Measurements from ENCODE around the gene GNG2.

Gene GNG2

GRCh38 chr14:51917193-51917592 lies 56.8 kb downstream of the GNG2 start:
- DNase-seq (ENCODE audit: low read depth) = no peak
- no peak overlapping the region for H3K4me3 ChIP-seq (ENCODE audit: low read depth, low read length)
- TF ChIP-seq CTCF (IDR thresholded peaks at IDR 0.05; ENCODE audit: control insufficient read depth, extremely low read depth, insufficient read depth) = no peak

GRCh38 chr14:51921026-51921425 lies 60.6 kb downstream of the GNG2 start:
- no peak for DNase-seq (ENCODE audit: low read depth)
- no peak overlapping the region for H3K4me3 ChIP-seq (ENCODE audit: low read depth, low read length)
- TF ChIP-seq CTCF (IDR thresholded peaks at IDR 0.05; ENCODE audit: control insufficient read depth, extremely low read depth, insufficient read depth) = no peak

GRCh38 chr14:51922624-51923023 lies 62.2 kb downstream of the GNG2 start:
- no peak for DNase-seq (ENCODE audit: low read depth)
- no peak overlapping the region for H3K4me3 ChIP-seq (ENCODE audit: low read depth, low read length)
- TF ChIP-seq CTCF (IDR thresholded peaks at IDR 0.05; ENCODE audit: control insufficient read depth, extremely low read depth, insufficient read depth) = no peak

- H3K4me3 ChIP-seq (ENCODE audit: low read depth, low read length) = no peak overlapping the region
- no peak for TF ChIP-seq CTCF (IDR thresholded peaks at IDR 0.05; ENCODE audit: control insufficient read depth, extremely low read depth, insufficient read depth)
- no peak for DNase-seq (ENCODE audit: low read depth)
These were observed 64.2 kb downstream of the GNG2 start for GRCh38 chr14:51924600-51924999.

- DNase-seq (ENCODE audit: low read depth) = no peak
- H3K4me3 ChIP-seq (ENCODE audit: low read depth, low read length) = no peak overlapping the region
- no peak for TF ChIP-seq CTCF (IDR thresholded peaks at IDR 0.05; ENCODE audit: control insufficient read depth, extremely low read depth, insufficient read depth)
These were observed 65.6 kb downstream of the GNG2 start for GRCh38 chr14:51925980-51926379.

- no peak for TF ChIP-seq CTCF (IDR thresholded peaks at IDR 0.05; ENCODE audit: control insufficient read depth, extremely low read depth, insufficient read depth)
- no peak overlapping the region for H3K4me3 ChIP-seq (ENCODE audit: low read depth, low read length)
- no peak for DNase-seq (ENCODE audit: low read depth)
These were observed 66.0 kb downstream of the GNG2 start for GRCh38 chr14:51926449-51926848.

GRCh38 chr14:51928568-51928967 lies 68.2 kb downstream of the GNG2 start:
- no peak for TF ChIP-seq CTCF (IDR thresholded peaks at IDR 0.05; ENCODE audit: control insufficient read depth, extremely low read depth, insufficient read depth)
- DNase-seq (ENCODE audit: low read depth) = no peak

More at GRCh38 chr14:51928568-51928967, 68.2 kb downstream of the GNG2 start:
- H3K4me3 ChIP-seq (ENCODE audit: low read depth, low read length) = no peak overlapping the region

Data from LNCaP clone FGC (cell line).